GM12873 (cell line): Measurements from ENCODE around the gene MYO3B.

ENCODE experiments used
- TF ChIP-seq, protein P1 (sequence below): IDR thresholded peaks from 2 replicates; pipeline ENCODE4 v1.5.1; 2012; ENCODE audit warnings: low read depth, mild to moderate bottlenecking, moderate library complexity, low read length, control low read depth; ENCODE audit not compliant: insufficient read depth; ENCODE audit errors: missing control alignments

The MYO3B gene

DNA sequence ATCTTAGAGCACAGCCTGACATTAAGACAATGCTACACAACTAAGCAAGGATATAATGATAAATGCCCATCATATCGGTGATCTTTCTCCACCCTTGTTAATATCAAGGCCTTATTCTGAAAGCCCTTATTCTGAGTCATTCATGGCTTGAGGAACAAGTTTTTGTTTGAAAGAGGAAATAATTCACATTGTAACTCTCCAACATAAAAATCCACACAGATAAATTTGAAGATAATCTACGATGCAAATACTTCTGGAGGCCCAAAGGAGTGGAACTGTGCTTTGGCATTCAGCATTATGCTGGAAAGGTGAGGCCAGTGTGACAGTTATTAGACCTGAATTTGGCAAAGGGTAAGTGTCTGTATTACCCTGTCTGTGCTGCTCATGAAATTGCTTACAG, 227.4 kb downstream of the MYO3B start:
- TF ChIP-seq, protein P1, sequence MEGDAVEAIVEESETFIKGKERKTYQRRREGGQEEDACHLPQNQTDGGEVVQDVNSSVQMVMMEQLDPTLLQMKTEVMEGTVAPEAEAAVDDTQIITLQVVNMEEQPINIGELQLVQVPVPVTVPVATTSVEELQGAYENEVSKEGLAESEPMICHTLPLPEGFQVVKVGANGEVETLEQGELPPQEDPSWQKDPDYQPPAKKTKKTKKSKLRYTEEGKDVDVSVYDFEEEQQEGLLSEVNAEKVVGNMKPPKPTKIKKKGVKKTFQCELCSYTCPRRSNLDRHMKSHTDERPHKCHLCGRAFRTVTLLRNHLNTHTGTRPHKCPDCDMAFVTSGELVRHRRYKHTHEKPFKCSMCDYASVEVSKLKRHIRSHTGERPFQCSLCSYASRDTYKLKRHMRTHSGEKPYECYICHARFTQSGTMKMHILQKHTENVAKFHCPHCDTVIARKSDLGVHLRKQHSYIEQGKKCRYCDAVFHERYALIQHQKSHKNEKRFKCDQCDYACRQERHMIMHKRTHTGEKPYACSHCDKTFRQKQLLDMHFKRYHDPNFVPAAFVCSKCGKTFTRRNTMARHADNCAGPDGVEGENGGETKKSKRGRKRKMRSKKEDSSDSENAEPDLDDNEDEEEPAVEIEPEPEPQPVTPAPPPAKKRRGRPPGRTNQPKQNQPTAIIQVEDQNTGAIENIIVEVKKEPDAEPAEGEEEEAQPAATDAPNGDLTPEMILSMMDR = no peak

DNA sequence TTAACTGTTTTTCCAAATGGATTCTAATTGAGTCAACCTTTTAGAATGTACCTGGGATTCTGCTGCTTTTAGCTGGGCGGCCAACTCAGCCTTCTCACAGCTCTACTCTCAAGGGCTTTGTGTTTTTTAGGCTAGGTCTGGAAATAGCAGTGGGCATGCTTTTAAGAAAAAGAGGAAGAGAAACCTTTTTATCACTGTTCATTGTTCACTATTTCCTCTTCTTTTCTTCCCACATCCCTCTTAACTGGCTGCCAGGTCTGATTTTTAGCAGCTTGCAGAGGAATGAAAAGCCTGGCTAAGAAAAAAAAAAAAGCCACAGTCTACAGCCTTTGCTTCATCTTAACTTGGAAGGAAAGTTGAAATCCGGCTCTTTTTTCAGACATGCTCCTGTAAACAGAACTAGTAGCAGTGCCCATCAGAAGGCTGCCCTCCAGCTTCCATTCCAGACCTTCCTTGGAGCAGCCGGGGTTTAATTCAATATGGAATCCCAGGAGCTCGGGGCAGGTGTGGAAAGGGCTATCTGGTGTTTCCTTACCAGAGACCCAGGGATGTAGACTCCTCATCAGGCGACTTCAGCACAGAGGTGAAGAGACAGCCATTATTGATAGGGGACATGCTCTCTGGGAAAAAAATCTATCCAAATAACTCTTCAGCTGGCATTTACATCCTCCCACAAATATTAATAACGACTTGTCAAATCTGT, 230.7 kb downstream of the MYO3B start:
- TF ChIP-seq, protein P1 = no peak

DNA sequence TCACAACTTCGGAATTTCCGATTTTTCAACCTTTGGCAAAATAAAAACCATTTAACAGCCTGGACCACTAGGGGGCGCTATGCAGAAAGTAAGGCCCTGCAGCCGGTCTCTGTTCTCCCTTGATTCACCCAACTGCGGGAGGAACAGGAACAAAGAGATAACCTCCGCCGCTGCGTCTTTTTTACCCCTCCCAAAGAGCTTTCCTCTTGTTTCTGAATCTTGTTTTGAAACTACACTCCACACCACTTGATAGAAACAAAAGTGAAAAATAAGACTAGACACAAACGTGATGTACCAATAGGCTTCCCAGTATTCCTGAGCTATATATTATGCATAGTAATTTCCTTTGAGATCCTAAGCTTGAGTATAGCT, 231.2 kb downstream of the MYO3B start:
- TF ChIP-seq, protein P1 = peak; percentile 78

DNA sequence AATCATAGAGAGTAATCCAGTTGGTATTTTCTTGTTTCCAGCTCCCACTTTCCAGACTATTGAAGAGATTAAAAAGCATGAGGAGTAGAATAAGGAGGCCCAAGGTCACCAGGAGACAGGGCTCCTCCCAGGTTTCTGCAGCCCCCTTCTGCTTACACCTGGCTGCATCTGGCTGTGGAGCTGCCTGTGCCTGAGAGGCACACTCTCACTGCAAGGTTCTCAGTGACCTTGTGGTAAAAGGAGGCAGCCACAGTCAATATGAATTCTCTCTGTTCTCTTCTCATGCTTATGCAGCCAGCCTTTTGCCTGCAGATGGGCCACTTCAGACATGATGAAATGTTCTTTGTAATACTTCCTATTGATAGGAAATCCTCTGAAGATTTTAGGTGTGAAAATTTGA, 233.7 kb downstream of the MYO3B start:
- TF ChIP-seq, protein P1 = no peak

DNA sequence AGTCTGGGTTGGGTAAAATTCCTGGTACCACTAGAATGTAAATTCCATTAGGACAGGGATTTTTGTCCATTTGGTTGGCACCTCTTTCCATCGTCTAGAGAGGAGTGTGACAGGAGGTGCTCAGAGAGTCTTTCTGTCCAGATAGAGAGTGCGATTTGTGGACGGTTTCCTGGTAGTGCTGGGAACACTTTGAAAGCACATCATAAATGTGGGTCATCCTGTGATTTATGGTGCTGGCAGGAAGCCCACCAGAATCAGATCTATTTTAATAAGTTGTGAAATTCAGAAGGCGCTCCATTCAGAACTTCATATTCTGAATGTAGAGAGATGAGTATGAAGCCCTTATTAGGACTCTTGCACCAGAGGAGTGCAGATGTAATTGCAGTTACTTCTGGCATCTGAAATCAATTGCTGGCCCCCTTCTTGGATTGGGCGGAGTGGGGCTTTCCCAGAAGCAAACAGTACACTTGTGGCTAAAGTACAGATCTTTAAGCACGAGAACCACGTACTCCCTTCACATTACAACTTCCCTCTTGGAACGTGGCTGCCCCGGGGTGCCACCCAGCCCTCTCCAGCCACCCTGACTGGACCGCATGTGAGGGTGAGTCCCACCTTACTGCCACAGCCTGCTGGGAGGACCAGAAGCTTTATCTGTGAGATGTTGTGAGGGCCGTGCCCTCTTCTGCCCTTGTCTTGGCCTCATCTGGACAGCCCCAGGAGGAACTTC, 243.2 kb downstream of the MYO3B start:
- TF ChIP-seq, protein P1 = no peak

DNA sequence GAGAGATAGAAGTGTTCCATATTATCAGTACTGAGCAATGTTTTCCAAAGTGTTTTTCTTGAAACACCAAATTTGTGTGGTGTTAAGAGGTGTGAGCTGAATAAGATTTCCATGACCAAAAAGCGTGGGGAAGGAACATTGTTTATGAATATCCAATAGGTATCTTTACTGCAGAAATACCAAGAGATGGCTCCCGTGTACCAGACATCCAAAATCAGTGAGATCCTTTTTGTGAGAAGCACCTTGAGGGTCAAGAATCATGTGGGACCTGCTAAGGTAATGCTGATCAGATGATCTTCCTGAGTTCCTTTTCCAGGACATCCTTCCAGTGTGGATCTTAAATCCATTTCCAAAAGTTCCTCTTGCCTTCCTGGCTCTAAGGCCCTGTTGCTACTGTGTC, 246.0 kb downstream of the MYO3B start:
- TF ChIP-seq, protein P1 = no peak

DNA sequence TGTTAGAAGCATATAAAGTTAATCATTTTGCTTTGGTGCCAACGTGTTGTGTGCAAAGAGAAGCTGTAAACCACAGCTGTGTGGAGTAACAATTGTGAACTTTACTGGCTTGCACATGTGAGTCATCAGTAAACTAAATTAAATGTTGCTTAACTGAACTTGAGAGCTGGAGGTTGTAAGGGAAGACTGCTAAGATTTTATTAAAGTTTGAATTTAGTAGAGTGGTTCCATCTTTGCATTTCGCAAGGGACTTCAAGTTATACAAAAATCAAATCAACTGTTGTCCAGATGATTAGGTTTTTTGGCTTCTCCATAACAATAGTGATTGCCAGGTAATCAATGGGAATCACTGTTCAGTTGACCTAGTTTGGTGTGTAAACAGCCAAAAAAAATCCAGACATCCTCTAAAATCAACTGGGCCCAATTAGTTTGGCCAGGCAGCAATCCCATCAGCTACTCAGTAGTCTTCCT, 247.4 kb downstream of the MYO3B start:
- TF ChIP-seq, protein P1 = no peak
